HEK293 (cell line): Measurements from ENCODE around the gene PLPPR1.

ENCODE experiments used
- KLF16 ChIP-seq: fragments of 450-650 bp; formaldehyde crosslinking; IDR thresholded peaks from 2 replicates; pipeline ENCODE4 v1.5.1; 2017; ENCODE audit warnings: missing biosample characterization, missing genetic modification characterization
- REPIN1 ChIP-seq: fragments of 450-650 bp; formaldehyde crosslinking; IDR thresholded peaks from 2 replicates; pipeline ENCODE4 v1.5.1; 2017; ENCODE audit warnings: missing biosample characterization, missing genetic modification characterization, low read depth
- ZNF324 ChIP-seq: fragments of 450-650 bp; formaldehyde crosslinking; IDR thresholded peaks from 2 replicates; pipeline ENCODE4 v1.5.1; 2016; ENCODE audit warnings: missing biosample characterization, missing genetic modification characterization
- ZNF48 ChIP-seq: fragments of 450-650 bp; formaldehyde crosslinking; IDR thresholded peaks from 2 replicates; pipeline ENCODE4 v1.5.1; 2016; ENCODE audit warnings: missing biosample characterization, missing genetic modification characterization
- ZNF548 ChIP-seq: fragments of 450-650 bp; formaldehyde crosslinking; IDR thresholded peaks from 2 replicates; pipeline ENCODE4 v1.5.1; 2016; ENCODE audit warnings: missing biosample characterization, missing genetic modification characterization
- TF ChIP-seq, protein P1 (sequence below): sonication (generic); formaldehyde crosslinking; IDR thresholded peaks from 2 replicates; pipeline ENCODE4 v1.8.1; 2022; ENCODE audit warnings: mild to moderate bottlenecking, moderate library complexity, missing genetic modification reagents
- TF ChIP-seq, protein P2 (sequence below): fragments of 450-650 bp; formaldehyde crosslinking; IDR thresholded peaks from 2 replicates; pipeline ENCODE4 v1.5.1; 2016; ENCODE audit warnings: missing biosample characterization, missing genetic modification characterization
- TF ChIP-seq, protein P3 (sequence below): fragments of 450-650 bp; formaldehyde crosslinking; IDR thresholded peaks from 2 replicates; pipeline ENCODE4 v1.5.0; 2017; ENCODE audit warnings: missing biosample characterization, missing genetic modification characterization, borderline replicate concordance
- TF ChIP-seq, protein P4 (sequence below): fragments of 450-650 bp; formaldehyde crosslinking; IDR thresholded peaks from 2 replicates; pipeline ENCODE4 v1.5.1; 2016; ENCODE audit warnings: missing biosample characterization, missing genetic modification characterization, borderline replicate concordance
- TF ChIP-seq, protein P5 (sequence below): fragments of 450-650 bp; formaldehyde crosslinking; IDR thresholded peaks from 2 replicates; pipeline ENCODE4 v1.5.1; 2016; ENCODE audit warnings: missing biosample characterization, missing genetic modification characterization
- TF ChIP-seq, protein P6 (sequence below): fragments of 450-650 bp; formaldehyde crosslinking; IDR thresholded peaks from 2 replicates; pipeline ENCODE4 v1.5.1; 2016; ENCODE audit warnings: missing biosample characterization, missing genetic modification characterization
- TF ChIP-seq, protein P7 (sequence below): IDR thresholded peaks from 2 replicates; pipeline ENCODE4 v1.6.1; 2011; ENCODE audit warnings: mild to moderate bottlenecking, low read depth, low read length, borderline replicate concordance

DNA sequence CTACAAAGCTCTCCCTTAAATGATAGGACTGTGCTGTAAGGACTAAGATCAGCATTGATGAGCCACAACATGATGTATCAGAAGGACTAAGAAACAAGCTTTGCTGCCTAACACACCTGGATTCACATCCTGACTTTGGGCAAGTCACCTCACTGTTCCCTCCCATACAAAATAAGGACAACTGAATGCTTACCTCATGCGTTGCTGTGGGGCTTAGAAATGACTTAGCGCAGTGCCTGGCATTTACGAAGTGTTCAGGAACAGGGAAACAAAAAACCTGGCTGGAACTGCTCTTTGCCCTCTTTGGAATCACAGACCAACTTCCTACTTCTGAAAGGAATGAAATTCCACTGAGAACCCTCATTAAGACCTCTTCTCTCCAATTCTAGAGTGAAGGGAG, 242.6 kb downstream of the PLPPR1 start:
- TF ChIP-seq, protein P1, sequence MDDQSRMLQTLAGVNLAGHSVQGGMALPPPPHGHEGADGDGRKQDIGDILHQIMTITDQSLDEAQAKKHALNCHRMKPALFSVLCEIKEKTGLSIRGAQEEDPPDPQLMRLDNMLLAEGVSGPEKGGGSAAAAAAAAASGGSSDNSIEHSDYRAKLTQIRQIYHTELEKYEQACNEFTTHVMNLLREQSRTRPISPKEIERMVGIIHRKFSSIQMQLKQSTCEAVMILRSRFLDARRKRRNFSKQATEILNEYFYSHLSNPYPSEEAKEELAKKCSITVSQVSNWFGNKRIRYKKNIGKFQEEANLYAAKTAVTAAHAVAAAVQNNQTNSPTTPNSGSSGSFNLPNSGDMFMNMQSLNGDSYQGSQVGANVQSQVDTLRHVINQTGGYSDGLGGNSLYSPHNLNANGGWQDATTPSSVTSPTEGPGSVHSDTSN (CRISPR knock-in tag): no peak
- TF ChIP-seq, protein P2, sequence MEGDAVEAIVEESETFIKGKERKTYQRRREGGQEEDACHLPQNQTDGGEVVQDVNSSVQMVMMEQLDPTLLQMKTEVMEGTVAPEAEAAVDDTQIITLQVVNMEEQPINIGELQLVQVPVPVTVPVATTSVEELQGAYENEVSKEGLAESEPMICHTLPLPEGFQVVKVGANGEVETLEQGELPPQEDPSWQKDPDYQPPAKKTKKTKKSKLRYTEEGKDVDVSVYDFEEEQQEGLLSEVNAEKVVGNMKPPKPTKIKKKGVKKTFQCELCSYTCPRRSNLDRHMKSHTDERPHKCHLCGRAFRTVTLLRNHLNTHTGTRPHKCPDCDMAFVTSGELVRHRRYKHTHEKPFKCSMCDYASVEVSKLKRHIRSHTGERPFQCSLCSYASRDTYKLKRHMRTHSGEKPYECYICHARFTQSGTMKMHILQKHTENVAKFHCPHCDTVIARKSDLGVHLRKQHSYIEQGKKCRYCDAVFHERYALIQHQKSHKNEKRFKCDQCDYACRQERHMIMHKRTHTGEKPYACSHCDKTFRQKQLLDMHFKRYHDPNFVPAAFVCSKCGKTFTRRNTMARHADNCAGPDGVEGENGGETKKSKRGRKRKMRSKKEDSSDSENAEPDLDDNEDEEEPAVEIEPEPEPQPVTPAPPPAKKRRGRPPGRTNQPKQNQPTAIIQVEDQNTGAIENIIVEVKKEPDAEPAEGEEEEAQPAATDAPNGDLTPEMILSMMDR (tag by site-specific recombination): no peak
- no peak for TF ChIP-seq ZNF324 (tag by site-specific recombination)
- no peak for TF ChIP-seq KLF16 (tag by site-specific recombination)
- TF ChIP-seq, protein P3, sequence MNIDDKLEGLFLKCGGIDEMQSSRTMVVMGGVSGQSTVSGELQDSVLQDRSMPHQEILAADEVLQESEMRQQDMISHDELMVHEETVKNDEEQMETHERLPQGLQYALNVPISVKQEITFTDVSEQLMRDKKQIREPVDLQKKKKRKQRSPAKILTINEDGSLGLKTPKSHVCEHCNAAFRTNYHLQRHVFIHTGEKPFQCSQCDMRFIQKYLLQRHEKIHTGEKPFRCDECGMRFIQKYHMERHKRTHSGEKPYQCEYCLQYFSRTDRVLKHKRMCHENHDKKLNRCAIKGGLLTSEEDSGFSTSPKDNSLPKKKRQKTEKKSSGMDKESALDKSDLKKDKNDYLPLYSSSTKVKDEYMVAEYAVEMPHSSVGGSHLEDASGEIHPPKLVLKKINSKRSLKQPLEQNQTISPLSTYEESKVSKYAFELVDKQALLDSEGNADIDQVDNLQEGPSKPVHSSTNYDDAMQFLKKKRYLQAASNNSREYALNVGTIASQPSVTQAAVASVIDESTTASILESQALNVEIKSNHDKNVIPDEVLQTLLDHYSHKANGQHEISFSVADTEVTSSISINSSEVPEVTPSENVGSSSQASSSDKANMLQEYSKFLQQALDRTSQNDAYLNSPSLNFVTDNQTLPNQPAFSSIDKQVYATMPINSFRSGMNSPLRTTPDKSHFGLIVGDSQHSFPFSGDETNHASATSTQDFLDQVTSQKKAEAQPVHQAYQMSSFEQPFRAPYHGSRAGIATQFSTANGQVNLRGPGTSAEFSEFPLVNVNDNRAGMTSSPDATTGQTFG (tag by site-specific recombination): no peak
- TF ChIP-seq, protein P4, sequence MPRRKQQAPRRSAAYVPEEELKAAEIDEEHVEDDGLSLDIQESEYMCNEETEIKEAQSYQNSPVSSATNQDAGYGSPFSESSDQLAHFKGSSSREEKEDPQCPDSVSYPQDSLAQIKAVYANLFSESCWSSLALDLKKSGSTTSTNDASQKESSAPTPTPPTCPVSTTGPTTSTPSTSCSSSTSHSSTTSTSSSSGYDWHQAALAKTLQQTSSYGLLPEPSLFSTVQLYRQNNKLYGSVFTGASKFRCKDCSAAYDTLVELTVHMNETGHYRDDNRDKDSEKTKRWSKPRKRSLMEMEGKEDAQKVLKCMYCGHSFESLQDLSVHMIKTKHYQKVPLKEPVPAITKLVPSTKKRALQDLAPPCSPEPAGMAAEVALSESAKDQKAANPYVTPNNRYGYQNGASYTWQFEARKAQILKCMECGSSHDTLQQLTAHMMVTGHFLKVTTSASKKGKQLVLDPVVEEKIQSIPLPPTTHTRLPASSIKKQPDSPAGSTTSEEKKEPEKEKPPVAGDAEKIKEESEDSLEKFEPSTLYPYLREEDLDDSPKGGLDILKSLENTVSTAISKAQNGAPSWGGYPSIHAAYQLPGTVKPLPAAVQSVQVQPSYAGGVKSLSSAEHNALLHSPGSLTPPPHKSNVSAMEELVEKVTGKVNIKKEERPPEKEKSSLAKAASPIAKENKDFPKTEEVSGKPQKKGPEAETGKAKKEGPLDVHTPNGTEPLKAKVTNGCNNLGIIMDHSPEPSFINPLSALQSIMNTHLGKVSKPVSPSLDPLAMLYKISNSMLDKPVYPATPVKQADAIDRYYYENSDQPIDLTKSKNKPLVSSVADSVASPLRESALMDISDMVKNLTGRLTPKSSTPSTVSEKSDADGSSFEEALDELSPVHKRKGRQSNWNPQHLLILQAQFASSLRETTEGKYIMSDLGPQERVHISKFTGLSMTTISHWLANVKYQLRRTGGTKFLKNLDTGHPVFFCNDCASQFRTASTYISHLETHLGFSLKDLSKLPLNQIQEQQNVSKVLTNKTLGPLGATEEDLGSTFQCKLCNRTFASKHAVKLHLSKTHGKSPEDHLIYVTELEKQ (tag by site-specific recombination): no peak
- TF ChIP-seq, protein P5, sequence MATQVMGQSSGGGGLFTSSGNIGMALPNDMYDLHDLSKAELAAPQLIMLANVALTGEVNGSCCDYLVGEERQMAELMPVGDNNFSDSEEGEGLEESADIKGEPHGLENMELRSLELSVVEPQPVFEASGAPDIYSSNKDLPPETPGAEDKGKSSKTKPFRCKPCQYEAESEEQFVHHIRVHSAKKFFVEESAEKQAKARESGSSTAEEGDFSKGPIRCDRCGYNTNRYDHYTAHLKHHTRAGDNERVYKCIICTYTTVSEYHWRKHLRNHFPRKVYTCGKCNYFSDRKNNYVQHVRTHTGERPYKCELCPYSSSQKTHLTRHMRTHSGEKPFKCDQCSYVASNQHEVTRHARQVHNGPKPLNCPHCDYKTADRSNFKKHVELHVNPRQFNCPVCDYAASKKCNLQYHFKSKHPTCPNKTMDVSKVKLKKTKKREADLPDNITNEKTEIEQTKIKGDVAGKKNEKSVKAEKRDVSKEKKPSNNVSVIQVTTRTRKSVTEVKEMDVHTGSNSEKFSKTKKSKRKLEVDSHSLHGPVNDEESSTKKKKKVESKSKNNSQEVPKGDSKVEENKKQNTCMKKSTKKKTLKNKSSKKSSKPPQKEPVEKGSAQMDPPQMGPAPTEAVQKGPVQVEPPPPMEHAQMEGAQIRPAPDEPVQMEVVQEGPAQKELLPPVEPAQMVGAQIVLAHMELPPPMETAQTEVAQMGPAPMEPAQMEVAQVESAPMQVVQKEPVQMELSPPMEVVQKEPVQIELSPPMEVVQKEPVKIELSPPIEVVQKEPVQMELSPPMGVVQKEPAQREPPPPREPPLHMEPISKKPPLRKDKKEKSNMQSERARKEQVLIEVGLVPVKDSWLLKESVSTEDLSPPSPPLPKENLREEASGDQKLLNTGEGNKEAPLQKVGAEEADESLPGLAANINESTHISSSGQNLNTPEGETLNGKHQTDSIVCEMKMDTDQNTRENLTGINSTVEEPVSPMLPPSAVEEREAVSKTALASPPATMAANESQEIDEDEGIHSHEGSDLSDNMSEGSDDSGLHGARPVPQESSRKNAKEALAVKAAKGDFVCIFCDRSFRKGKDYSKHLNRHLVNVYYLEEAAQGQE (tag by site-specific recombination): no peak
- no peak for TF ChIP-seq ZNF48 (tag by site-specific recombination)
- no peak for TF ChIP-seq REPIN1 (tag by site-specific recombination)
- TF ChIP-seq ZNF548 (tag by site-specific recombination): no peak
- TF ChIP-seq, protein P6, sequence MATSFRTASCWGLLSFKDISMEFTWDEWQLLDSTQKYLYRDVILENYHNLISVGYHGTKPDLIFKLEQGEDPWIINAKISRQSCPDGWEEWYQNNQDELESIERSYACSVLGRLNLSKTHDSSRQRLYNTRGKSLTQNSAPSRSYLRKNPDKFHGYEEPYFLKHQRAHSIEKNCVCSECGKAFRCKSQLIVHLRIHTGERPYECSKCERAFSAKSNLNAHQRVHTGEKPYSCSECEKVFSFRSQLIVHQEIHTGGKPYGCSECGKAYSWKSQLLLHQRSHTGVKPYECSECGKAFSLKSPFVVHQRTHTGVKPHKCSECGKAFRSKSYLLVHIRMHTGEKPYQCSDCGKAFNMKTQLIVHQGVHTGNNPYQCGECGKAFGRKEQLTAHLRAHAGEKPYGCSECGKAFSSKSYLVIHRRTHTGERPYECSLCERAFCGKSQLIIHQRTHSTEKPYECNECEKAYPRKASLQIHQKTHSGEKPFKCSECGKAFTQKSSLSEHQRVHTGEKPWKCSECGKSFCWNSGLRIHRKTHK: no peak
- TF ChIP-seq, protein P7, sequence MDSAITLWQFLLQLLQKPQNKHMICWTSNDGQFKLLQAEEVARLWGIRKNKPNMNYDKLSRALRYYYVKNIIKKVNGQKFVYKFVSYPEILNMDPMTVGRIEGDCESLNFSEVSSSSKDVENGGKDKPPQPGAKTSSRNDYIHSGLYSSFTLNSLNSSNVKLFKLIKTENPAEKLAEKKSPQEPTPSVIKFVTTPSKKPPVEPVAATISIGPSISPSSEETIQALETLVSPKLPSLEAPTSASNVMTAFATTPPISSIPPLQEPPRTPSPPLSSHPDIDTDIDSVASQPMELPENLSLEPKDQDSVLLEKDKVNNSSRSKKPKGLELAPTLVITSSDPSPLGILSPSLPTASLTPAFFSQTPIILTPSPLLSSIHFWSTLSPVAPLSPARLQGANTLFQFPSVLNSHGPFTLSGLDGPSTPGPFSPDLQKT: no peak
